Right lobe of liver (tissue), 4 donors: ENCODE results near the gene RPRML.

Experiments
- CTCF ChIP-seq, 4 donors: fragments of 200-600 bp in 3 of 4; fragments of 450-650 bp in 1 of 4; IDR thresholded peaks; one replicate each; pipeline versions ENCODE4 v1.5.1 to v1.8.0; 2016 to 2022; ENCODE audit warnings: antibody characterized with exemption in 4 of 4, mild to moderate bottlenecking in 2 of 4
- POLR2A ChIP-seq: fragments of 450-650 bp; IDR thresholded peaks from one replicate; pipeline ENCODE4 v1.6.1; 2017; ENCODE audit warnings: antibody characterized with exemption, mild to moderate bottlenecking
- donor health status: DM: no; HTN: no; CAD: no.
- donor health status: DM: no; HTN: no; CAD: no.
- donor health status: DM: no; HTN: yes; CAD: no.

- TF ChIP-seq CTCF (IDR thresholded peaks at IDR 0.05): peak; percentile 86 to 90 (median 88)
- no peak for TF ChIP-seq POLR2A
Measured at GRCh38 chr17:46942441-46943217, 36.4 kb downstream of the RPRML start.
